NCI-H2227 (cell line): ENCODE measurements around the gene MTURN.
"Not testable (repeated sequence)": the region's sequence is repeated elsewhere in the genome, so short reads cannot be mapped to it uniquely, and the experiment has no call there.

Source experiments
- DNase-seq: peaks from one replicate; lab custom pipeline; 2025; ENCODE audit not compliant: unreplicated experiment; lab: John Stamatoyannopoulos, UW

MTURN gene

DNA sequence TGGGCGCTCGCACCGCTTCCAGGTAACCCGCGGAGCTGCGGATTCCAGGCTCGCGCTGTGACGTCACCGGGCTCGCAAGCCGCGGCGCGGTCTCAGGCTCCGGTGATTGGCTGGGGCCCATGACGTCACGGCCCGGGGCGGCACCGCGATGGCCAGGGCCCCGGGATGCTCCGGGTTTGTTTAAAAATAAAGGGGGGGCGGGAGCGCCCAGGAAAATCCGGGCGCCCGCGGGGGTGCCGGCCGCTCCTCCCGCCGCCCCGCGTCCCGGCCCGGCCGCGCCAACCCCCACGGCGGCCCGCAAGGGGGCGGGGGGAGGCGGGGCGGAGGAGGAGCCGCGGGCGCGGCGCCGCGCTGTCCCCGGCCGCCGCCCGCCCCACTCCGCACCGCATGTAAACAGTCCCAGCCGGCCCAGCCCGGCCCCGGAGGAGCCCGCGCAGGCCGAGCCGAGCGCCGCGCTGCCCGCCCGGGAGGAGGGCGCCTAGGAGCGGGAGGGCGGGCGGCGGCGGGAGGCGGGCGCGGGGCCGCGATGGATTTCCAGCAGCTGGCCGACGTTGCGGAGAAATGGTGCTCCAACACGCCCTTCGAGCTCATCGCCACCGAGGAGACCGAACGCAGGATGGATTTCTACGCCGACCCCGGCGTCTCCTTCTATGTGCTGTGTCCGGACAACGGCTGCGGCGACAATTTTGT, at the start of gene MTURN:
Gene MTURN (plus strand): TSS at position 376 of the 690 bp plus-strand sequence. CDS start 151 bp downstream, at position 527.
- peak; percentile 92 for DNase-seq

DNA sequence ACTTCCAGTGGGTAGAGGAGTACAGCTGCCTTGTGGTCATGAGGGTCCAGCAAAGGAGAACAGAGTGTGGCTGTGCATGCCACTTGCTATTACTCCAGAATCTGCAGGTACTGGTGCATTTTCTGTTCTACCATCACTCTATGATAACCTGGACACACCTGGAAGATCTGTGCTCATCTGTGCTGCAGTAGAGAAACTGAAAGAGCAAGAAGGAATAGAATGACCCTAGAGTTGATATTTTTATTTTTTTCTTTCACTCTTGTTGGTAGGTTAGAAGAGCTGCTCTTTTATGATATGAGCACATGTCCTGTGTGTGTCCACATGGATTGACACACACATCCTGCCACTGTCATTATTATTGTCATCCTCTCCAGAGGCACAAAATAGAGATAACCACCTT, 48.3 kb upstream of the MTURN start:
- DNase-seq = no peak

DNA sequence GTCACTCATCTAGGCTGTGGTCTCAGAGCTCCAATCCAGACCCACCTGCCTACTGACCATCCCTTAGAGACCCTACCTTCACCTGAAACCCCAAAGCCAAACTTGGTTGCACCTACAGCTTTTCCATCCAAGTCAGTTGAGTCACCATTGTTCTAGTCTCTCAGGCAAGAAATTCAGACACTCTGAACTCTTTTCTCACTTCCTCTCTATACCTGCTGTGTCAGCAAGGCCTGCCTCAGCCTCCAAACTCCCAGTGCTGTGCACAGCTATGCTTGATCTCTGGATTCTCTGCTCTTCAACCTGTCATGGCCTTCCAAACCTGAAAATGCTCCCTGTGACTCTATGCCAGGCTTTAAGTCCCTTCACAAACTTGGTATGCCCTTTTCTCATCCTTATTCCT, 47.4 kb upstream of the MTURN start:
- no peak for DNase-seq

DNA sequence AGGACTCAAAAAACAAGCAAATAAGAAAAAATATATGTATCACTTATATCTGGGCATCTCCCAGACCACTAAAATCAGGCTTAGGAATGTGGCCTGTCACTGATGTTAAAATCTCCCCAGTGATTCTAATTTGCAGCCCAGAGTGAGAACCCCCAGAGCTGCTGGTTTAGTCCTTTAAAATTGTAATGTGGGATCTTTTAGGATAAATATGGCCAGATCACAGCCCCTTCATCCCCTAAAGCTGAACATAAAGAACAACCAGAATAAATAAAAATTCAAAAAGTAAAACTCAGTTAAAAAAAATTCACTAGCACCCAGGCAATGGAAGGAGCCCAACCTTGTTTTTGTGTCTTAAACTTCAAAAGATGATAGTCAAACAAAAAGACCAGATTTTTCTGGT, 46.4 kb upstream of the MTURN start:
- DNase-seq = no peak

DNA sequence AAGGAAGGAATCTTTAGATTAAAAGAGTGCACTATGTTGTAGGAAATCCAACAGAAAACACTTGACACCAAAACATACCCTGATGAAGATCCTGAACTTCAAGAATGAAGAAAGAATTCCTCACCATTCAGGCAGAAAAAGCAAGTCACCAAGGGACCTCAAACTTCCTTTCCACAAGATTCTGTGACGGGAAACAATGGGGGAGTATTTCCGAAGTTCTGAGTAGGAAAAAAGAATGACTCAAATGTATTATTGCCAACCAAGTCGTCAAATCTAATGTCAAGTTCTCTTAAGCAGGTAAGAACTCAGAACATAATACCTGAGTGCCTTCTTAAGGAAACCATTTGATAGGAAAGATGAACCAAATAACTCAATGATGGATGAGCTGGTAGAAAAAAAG, 44.7 kb upstream of the MTURN start:
- no peak for DNase-seq

DNA sequence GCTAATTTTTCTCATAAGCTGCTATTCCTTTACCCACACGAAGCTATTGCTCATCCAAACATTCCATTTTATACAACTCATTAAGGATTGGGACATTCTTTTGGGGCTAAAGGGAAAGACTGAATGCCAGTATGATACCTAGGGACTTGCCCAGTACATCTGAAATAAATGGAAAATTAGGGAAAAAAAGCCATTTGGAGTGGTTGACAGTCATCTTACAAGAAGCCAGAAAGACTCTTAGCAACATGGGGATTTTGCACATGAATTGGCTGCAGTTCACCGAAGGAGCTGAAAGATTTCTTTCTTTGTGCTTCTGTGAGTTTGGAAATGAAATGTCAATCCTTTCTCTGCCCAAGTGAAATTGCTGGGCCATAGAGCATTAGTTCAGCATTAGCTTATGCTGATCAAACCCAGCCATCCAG, 43.3 kb upstream of the MTURN start:
- no peak for DNase-seq

DNA sequence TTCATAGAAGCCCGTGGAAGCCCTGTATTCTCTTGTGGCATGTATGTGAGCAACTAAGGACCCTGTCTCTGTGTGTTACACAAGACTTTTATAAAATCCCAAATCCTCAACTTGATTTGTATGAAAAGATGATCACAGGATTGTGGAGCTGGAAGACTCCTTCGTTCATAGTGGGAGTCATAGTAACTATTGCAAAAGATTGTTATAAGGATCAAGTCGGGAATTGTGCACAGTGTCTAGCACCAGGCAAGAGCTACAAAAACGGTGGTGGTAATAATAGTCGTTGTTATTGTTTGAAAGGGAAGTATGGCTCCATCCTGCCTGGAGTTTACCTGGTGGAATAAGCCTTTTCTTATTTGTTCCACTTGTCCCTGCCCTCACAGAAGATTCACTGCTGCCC, 42.8 kb upstream of the MTURN start:
- no peak for DNase-seq

DNA sequence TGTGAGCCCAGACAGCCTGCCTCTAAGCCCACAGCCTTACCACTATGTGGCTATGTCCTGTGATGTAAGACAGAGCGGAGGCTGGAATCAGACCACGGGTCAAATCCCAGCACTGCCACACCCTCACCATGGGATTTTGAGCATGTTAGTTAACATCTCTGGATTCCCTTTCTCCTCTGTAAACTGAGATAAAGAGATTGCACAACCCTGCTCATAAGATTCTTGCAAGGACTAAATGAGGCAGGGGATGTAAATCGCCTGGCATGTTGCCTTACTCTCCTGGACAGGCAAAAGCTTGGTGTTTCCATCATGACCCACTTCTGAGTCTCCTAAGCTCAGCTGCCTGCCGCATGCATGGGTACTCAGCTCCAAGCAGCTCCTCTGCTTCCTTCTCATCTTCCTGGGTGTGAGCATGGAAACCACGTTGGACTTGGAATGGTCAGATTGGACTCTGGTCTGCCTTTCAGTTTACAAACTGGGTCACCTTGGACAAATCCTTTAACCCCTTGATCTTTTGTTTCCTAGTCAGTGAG, 41.3 kb upstream of the MTURN start:
- DNase-seq = no peak

DNA sequence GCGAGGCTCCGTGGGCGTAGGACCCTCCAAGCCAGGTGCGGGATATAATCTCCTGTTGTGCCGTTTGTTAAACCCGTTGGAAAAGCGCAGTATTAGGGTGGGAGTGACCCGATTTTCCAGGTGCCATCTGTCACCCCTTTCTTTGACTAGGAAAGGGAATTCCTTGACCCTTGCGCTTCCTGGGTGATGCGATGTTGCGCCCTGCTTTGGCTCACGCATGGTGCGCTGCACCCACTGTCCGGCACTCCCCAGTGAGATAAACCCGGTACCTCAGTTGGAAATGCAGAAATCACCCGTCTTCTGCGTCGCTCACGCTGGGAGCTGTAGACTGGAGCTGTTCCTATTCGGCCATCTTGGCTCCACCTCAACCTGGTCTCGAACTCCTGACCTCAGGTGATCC, 36.2 kb upstream of the MTURN start:
- not testable (repeated sequence) for DNase-seq

DNA sequence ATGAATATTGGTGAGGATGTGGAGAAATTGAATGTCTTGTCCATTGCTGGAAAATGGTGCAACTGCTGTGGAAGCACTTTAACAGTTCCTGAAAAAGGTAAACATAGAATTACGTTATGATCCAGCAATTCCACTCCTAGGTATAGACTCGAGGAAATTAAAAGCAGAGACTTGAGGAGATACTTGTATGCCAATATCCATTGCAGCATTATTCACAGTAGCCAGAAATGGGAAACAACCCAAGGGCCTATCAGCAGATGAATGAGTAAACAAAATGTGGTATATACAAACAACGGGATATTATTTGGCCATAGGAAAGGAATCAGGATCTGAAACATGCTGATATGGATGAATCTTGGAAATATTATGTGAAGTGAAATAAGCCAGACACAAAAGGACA, 32.5 kb upstream of the MTURN start:
- no peak for DNase-seq

DNA sequence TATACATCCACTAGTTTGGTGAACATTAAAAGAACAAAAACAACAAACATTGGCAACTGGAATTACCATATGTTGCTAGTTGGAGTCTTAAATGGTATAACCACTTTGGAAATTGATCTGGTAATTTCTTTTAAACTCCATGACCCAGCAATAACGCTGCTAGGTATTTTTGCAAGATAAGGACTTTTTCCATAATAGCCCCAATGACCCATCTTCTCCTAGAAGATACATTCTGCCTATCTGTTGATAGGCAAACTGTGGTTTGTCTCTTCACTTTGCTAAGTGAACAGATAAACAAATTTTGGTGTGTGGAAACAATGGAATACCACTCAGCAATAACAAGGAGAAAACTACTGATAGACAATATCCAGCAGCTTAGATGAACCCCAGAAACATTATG, 30.6 kb upstream of the MTURN start:
- no peak for DNase-seq

DNA sequence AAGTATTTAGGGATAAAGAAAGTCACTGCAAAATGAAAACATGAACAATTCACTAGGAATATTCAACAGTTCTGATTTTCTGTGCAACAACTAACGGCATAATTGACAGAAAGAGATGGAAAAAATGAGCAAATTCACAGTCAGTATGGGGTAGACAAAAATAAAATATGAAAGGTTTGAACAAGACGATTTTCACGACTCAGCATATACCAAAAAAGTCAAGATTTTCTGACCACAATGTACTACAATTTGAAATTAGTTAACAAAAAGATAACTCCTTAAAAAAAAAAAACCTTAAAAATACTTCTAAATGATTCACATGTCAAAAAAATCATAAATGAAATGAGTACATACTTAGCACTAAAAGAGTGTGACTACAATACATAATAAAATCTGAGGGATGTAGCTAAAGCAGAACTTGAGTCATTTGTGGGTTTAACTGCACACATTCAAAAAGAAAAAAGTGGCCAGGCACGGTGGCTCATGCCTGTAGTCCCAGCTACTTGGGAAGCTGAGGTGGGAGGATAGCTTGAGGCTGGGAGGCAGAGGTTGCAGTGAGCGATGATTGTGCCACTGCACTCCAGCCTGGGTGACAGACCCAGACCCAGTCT, 22.6 kb upstream of the MTURN start:
- DNase-seq = no peak

DNA sequence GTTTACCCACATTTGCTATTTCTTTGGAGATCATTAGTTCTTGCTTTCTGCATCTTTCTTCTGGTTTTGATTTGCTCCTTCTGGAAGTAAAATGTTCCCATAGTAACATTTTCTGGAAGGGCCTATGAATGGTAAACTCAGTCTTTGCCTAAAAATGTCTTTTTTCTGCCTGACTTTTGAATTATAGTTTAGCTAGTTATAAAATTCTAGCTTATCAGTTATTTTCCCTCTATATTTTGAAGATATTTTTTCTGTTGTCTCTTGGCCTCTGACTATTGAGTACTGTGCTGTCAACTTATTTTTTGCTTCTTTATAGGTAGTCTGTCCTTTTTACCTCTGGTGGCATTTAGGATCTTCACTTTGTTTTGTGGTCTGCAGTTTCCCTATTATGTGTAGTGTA, 21.6 kb upstream of the MTURN start:
- no peak for DNase-seq

DNA sequence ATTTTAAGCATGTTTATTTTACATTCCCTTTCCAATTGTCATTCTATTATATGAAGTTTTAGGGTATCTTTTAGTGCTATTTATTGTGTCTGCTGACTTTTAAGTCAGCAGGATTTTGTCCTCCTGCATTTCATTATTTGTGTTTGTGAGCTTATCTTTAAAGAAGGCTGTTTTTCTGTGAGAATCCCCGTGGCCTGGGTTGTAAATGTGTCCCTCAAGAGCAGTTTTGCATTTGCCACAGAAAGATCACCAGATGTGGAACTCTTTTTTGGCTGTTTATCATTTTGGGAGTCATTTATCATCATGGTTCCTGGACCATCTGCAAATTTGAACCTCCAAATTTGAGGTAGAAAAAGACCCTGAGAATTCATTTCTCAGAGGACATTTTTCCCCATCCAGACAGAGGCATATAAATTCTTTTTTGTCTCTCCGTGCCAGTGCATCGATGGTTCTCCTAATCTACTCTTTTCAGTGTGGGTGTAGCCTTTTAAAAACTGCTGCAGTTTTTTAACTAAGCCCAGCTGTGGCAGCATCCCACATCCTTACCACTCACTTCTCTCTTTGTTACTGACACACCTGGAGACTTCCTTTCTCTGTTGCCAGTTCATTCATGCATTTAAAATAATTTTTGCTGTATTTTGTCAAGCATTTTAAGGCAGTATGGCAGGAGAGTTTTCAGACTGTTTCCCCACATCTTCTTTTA, 20.1 kb upstream of the MTURN start:
- DNase-seq = no peak

DNA sequence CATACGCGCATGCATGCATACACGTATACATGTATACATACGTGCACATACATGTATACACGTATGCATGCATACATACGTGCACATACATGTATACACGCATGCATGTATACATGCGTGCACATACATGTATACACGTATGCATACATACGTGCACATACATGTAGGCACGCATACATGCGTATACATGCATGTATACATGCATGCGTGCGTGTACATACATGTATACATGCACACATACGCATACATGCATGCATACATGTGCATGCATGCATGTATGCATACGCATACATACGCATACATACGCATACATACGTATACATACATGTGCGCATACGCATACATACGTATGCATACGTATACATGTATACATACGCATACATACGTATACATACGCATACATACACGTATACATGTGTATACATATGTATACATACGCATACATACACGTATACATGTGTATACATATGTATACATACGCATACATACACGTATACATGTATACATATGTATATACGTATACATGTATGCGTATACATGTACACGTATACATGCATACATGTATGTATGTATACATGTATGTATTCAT, 19.0 kb upstream of the MTURN start:
- DNase-seq = no peak

DNA sequence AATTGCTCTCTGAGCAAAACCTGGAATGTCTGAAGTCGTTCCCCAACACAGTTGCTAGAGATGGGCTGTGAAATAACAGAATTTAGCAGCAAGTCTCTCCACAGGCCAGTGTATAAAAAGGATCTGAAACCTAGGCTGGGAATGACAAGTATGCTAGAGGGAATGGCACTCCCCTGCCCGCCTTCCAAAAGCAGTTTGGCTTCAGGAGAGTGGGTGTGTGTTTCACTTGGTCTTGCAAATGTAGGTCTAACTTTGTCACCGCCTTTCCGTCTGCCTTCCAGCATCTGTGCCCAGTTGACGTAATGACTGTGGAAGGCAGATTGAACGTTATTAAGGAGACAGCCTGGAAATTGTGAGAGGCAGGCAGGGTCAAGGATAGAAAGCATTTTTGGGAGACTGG, 18.0 kb upstream of the MTURN start:
- DNase-seq = peak; percentile 66

DNA sequence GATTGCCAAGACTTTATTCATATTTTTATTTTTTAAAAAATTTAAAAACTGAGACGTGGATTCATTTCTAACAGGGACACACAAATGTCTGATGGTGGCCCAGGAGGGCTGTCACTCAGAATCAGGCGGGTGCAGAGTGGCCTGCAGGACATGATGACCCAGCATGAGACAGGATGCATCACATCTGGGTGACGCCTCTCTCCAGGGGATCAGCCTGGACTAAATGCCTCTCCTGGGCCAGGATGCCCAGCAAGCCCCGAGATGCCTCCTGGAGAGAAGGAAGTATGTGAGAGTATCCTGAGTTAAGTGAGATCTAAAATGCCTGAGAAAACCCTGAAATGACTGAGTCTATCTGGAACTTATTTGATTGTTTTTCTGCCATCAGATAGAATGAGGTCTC, 16.9 kb upstream of the MTURN start:
- no peak for DNase-seq

DNA sequence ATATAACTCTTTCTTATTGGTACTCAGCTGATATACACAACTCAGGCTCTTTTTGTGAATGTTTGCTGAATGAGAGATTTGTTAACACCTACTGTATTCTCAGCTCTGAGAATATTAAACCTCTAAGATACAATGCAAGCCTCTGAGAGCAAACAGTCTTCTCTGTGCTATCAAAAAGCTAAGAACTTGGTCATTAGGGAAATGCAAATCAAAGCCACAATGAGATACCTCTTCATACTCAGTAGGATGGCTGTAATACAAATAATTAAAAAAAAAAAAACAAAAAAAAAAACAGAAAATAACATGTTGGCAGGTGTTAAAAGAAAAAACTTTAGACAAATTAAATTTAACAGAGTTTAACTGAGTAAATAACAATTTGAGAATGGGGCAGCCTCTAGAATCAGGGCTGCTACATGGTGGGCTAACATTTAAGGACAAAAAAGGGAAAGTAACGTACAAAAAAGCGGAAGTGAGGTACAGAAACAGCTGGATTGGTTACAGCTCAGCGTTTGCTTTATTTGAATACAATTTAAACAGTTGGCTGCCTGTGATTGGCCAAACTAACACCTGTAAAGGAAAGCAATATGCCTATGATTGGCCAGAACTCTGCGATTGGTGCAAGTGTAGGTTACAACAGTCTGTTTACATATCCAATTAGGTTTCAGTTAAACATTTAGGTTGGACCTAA, 14.8 kb upstream of the MTURN start:
- DNase-seq = no peak

DNA sequence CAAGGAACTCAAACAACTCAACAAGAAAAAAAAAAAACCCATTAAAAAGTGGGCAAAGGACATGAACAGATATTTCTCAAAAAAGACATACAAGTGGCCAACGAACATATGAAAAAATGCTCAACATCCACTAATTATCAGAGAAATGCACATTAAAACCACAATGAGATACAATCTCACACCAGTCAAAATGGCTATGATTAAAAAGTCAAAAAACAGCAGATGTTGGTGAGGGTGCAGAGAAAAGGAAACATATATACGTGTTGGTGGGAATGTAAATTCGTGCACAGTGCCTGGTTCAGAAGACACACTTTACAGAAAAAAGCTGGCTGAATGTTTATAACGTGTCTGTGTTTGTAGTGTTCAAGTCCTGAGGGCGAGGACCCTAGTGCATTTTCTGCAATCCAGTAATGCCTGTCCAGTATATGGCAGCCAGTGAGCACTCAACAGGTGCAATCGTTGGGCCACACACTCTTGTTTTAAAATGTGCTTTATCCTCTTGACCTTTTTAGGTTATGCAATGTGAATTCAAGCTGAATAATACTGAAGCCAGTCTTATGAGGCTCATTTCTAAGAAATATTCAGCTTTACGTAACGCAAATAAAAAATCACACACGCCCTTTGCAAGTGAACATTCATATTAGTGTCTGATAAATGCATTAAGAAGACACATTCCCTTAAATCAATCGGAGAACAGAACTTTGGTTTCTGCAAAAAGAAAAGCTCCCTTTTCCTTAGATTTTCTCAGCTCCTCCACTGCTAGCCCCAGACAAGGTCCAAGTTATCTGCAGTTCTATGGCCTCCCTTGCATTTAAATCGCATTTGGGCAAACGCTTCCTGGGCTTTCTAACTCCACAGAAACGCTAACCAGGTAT, 813 bp upstream of the MTURN start:
- DNase-seq = no peak
